DMS53 treated with DMSO at 0.1 percent for 48 hours (cell line): ENCODE measurements around the gene CASP7.

Experiments used
- DNase-seq: peaks from one replicate; lab custom pipeline; 2025; ENCODE audit not compliant: unreplicated experiment; lab: John Stamatoyannopoulos, UW

CASP7 gene

DNA sequence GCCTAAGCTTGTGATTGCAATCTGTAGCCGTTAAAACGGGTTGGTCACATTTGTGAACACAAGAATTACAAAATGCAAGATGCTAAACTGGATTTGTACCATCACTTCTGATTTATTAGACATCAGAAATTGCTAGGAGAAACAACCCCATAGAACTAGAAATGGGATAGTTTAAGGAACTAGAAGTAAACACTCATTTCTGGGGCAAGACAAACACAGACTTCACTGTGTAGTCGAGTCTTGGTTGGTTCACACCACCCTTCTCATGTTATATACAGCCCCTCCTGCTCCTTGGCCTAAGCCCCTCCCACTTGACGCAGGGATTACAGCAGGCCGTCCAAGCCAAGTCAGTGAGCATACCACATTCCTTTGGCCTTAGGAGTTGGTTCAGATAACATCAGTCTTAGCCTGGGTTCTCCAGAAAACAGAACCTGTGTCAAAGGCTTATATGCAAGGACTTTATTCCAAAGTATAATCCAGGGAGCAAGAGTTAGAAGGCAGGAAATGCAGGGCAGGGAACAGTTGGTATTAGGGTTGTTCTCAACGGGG, 13.8 kb upstream of the CASP7 start:
- no peak for DNase-seq

DNA sequence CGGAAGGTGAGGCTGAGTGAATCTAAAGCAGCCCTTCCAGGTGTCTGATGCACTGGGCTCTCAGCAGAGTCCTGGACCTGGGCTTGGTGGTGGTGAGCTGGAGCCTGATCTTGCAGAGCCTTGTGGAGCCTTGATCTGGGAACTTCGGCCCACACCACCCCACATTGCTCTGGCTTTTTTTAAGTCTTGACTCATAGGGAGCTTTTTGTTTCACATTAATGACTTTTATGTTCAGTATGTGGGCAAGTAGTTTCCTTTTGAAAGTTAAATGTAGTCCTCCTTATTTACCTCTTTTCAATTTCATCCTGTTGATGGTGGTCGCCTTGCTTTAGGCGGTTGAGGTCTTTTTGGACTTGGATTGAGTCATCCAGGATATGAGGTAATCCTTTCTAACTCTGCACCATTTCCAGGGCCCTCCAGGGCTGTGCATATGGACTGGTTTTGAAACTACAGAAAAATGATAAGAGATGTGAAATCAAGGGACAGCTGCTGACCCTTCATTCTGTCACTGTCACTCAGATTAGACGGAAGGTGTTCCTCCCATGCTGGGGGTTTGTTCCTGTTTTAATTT, 12.9 kb upstream of the CASP7 start:
- DNase-seq, result no peak

DNA sequence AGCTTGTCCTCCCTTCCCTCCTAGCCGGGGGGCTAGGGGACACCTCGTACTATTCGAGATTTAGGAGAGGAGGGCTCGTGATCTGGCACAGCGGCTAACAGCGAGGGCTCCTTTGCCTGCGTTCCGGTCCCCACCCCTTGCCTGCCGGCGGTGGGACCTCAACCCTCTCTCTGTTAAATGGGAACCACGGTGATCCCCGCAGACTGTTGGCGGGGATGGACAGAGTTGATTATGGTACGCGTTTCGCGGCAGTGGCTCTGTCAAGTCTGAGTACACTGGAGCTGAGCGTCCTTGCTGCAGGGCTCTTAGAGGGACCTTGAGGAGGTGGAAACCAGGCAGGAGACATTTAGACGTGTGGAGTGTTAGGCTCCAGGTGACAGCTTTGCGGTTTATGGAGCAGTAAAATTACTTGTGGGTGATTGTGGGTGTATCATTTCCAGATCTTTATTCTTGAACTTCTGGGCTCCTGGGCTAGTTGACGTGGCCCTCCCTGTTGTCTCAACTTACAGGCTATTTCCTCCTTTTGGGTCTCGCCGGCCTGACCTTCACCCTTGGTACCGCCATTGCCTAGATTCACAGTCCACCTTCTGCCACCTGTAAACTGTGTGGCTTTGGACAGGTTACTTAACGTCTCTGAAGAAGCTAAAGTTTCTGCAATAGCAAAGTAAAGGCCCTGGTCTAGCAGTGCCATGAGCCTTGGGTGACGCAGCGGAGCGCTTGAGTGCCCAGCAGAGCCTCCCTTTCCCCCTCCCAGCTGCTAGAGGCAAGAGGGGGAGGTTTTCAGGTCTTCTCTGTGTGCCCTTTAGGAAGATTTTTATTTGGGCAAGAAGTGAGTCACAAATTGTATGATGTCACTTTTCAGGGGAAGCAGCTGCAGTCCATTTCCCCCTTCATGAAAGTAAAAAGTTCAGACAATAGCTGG, 739 bp downstream of the CASP7 start:
- peak; percentile 58 for DNase-seq

- DNase-seq, result no peak
These were observed 2.1 kb downstream of the CASP7 start for GRCh38 chr10:113681533-113682470.

- no peak for DNase-seq
These were observed 3.6 kb downstream of the CASP7 start for GRCh38 chr10:113683300-113683699.

GRCh38 chr10:113686028-113686427, 6.3 kb downstream of the CASP7 start:
- DNase-seq, result no peak

GRCh38 chr10:113687037-113687436, 7.3 kb downstream of the CASP7 start:
- DNase-seq, result no peak

- DNase-seq, result peak; percentile 30
These were observed 9.3 kb downstream of the CASP7 start for GRCh38 chr10:113689057-113689456.

DNA sequence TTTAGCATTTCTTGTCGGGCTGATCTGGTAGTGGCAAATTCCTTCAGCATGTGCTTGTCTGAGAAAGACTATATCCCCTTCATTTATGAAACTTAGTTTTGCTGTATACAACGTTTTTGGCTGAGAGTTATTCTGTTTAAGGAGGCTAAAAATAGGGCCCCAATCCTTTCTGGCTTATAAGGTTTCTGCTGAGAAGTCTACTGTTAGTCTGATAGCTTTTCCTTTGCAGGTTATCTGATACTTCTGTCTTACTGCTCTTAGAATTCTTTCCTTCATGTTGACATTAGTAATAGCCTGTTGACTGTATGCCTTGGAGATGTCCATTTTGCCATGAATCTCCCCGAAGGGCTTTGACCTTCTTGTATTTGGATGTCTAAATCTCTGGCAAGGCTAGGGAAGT, 9.9 kb downstream of the CASP7 start:
- DNase-seq, result no peak

DNA sequence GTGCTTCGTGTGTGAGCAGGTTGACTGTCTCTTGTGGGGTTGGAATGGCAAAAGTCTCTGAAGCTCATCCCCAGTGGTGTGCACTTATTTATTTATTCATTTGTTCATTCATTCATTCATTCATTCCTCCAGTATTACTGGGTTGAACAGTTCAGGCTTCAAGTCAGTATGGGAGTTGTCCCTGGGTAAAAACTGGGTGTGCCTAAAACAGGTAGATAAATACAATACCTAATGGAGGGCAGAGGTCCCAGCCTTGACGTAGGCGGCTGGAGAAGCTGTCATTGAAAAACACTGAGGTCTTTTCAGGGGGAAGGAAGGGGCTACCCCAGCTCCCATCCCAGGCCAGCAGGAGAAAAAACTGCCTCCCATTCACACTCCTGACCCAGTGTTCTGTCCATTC, 11.0 kb downstream of the CASP7 start:
- DNase-seq, result no peak

GRCh38 chr10:113691381-113691780, 11.7 kb downstream of the CASP7 start:
- no peak for DNase-seq

DNA sequence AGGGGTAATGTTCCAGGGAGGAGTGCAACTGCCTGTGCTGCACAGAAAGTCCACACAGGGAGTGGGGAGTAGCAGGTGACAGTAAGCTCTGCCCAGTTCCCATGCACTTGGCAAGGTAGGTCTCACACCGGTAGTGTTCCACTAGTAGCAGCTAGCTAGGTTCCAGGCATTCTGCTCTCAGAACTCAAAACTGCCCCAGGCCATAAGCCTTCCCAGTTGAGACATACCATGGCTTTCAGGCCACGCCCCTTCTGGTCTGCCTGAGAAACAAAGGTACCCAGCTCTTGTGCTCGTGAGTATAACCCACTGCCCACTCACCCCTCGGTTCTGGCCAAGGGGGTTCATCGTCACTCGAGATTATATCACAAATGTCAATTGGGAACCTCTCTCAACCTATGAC, 12.6 kb downstream of the CASP7 start:
- DNase-seq, result no peak

DNA sequence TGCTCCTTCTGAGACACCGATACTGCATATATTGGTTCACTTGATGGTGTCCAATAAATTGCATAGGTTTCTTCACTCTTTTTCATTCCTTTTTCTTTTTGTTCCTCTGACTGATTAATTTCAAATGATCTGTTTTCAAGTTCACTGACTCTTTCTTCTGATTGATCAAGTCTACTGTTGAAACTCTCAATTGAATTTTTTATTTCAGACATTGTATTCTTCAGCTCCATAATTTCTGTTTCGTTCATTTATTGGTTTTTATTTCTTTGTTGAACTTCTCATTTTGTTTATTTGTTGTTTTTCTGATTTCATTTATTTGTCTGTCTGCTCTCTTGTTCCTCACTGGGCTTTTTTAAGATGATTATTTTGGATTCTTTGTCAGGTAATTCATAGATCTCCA, 13.6 kb downstream of the CASP7 start:
- no peak for DNase-seq

- no peak for DNase-seq
These were observed 16.0 kb downstream of the CASP7 start for GRCh38 chr10:113695691-113696090.

DNA sequence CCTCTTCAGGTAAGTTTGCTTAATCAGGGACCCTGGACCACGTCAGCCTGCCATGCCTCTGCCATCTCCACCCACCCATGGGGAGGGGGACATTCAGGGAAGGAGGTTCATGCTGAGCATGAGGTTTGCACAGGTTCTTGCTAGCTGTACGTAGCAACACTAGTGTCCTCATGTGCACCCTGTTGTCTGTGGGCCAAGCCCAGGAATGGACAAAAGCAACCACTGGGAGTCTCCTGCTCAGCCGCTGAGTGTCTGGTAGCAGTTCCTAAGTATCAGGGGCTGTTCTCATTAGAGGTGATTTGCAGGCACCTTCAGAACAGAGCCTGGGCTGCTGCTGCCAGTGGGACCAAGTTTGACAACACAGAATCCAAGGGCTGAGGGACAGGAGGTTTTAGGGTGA, 17.9 kb downstream of the CASP7 start:
- no peak for DNase-seq

- peak; percentile 49 for DNase-seq
These were observed 25.1 kb downstream of the CASP7 start for GRCh38 chr10:113704637-113705343.

DNA sequence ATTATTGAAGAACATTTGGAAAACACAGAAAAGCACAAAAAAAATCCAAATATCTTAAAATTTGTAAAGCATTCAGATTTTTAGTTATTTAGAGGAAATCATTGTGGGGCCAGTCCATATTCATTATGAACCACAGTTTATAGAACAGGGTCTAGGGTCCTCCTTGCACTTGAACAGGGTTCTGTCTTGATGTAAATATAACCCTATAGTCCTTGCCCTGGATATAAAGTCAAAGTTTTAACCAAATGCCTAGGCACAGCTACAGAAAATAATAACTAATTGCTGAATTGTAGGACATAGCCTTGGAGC, 25.6 kb downstream of the CASP7 start:
- no peak for DNase-seq

GRCh38 chr10:113706623-113707022, 26.9 kb downstream of the CASP7 start:
- DNase-seq, result no peak

DNA sequence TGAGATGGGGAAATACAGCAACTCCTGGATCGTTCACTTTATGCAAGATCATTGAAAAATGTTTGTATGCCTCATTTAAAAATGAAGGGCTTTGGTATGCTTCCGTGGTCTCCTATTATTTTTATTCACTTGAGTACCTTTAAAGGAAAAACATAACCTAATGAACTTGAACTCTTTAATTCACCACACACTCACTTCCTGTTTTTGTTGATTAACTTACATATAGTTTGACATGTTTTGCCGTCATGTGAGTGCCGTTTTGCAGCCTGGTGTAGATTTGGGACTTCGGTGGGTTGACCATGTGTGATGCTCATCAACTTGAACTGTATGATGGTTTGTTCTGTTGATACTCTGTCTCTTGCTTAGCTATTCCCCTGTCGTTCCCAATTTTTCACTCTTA, 28.9 kb downstream of the CASP7 start:
- DNase-seq, result no peak

DNA sequence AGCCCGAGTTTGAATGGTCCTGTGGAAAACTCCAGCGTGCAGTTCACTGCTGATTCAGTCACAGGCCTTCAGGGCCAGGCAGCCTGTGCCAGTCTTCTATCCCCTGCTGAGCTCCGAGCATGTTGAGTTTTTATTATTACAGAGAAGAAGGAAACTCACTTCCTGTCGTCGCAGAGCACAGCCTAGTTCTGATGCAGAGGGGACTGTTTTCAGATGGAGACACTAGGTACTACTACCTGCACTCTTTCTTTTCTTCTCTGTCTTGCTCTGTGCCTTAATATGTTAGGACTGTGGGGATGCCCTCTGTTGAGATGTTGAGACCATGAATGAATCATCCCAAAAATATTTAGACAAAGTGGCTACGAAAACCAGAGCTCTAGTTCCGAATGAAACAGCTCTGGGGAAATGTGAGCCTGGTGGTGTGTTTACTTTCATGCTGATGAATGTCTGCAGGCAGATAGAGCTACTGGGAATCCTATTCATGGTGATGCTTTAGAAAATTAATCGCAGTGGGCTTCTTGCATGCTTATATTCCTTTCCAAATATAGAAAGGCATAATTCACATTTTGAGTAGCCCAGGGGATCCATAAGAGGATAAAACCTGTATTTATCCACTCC, 29.6 kb downstream of the CASP7 start:
- no peak for DNase-seq
